Endodermal cell (in vitro differentiated cells): ENCODE results near the gene FDX2. TPM values are rescaled to one million over a fixed set of nuclear protein-coding genes. Genes with fewer than 3 reads are reported as not detected.

Experiments
- DNase-seq: peaks from one replicate; pipeline ENCODE4 v3.0.0-alpha.2; 2017
- H3K27ac ChIP-seq: 2 replicates; pipeline ENCODE4 v1.5.1; 2013; ENCODE audit warnings: mild to moderate bottlenecking, low read depth, low read length, moderate library complexity
- H3K27me3 ChIP-seq: 2 replicates; pipeline ENCODE4 v1.6.1; 2013; ENCODE audit warnings: mild to moderate bottlenecking, low read length, moderate library complexity; ENCODE audit not compliant: insufficient read depth, control insufficient read depth, poor library complexity, severe bottlenecking
- H3K36me3 ChIP-seq: 2 replicates; pipeline ENCODE4 v1.7.0; 2013; ENCODE audit warnings: mild to moderate bottlenecking, low read length, moderate library complexity; ENCODE audit not compliant: control insufficient read depth, insufficient read depth
- H3K4me1 ChIP-seq: one replicate; pipeline ENCODE4 v1.7.0; 2013; ENCODE audit warnings: low read length; ENCODE audit not compliant: control insufficient read depth, insufficient read depth
- H3K4me3 ChIP-seq: 2 replicates; pipeline ENCODE4 v1.5.1; 2013; ENCODE audit warnings: mild to moderate bottlenecking, low read length, moderate library complexity
- H3K9ac ChIP-seq: 2 replicates; pipeline ENCODE4 v1.6.1; 2013; ENCODE audit warnings: mild to moderate bottlenecking, low read length, moderate library complexity; ENCODE audit not compliant: poor library complexity, severe bottlenecking; ENCODE audit errors: extremely low read depth
- H3K9me3 ChIP-seq: 2 replicates; pipeline ENCODE4 v1.6.1; 2013; ENCODE audit warnings: mild to moderate bottlenecking, low read length, moderate library complexity; ENCODE audit not compliant: control insufficient read depth
- H3K27ac Mint-ChIP-seq: 2 replicates; pipeline ENCODE4 v1.8.0; 2020; ENCODE audit warnings: mixed read lengths
- H3K27me3 Mint-ChIP-seq: 2 replicates; pipeline ENCODE4 v1.8.0; 2021; ENCODE audit warnings: mild to moderate bottlenecking, mixed read lengths; ENCODE audit not compliant: insufficient read depth
- H3K36me3 Mint-ChIP-seq: 2 replicates; pipeline ENCODE4 v1.8.0; 2020; ENCODE audit warnings: low read depth, mixed read lengths
- H3K4me1 Mint-ChIP-seq: 2 replicates; pipeline ENCODE4 v1.8.0; 2020; ENCODE audit warnings: mixed read lengths
- H3K4me3 Mint-ChIP-seq: 2 replicates; pipeline ENCODE4 v1.8.0; 2020; ENCODE audit warnings: mild to moderate bottlenecking, moderate library complexity, mixed read lengths
- H3K9me3 Mint-ChIP-seq: 2 replicates; pipeline ENCODE4 v1.8.0; 2020; ENCODE audit warnings: mild to moderate bottlenecking, mixed read lengths
- CTCF ChIP-seq: fragments of 200-600 bp; sonication (generic); conservative IDR thresholded peaks from 2 replicates; pipeline ENCODE4 v1.5.0; 2021; ENCODE audit warnings: antibody characterized with exemption, mild to moderate bottlenecking
- WGBS, 2 experiments: methylation state at CpG; one replicate each; pipeline versions ENCODE4 v1.1.5 to v1.1.7; 2013; ENCODE audit warnings: missing lambda C conversion rate in 2 of 2, mixed read lengths in 1 of 2; ENCODE audit not compliant: insufficient coverage in 1 of 2, insufficient read length in 1 of 2; 5-methylcytosine and 5-hydroxymethylcytosine counted together
- total RNA-seq, 2 donors: library from RNA; stranded (reverse); fragmentation: NEBNext Ultra II Directional in 1 of 2; extraction: Animal tissue kit (Norgen Biotek cat#: 25700) in 1 of 2; gene quantifications; 2 replicates in 1 of 2; 3 replicates in 1 of 2; pipeline ENCODE4 v1.2.1, GENCODE V29; 2021

Gene FDX2
- total RNA-seq, 2 donors from 2014 or later, result 23.2 to 25.9 TPM

GRCh38 chr19:10262771-10263170, 53.0 kb downstream of the FDX2 start:
- no peak for DNase-seq
- H3K4me3 ChIP-seq, result no peak overlapping the region
- peaks cover 16% of the 10 kb centered on the region for H3K36me3 Mint-ChIP-seq
- no peak overlapping the region for H3K9ac ChIP-seq
- H3K9me3 ChIP-seq, result no peaks in the 10 kb centered on the region
- no peak overlapping the region for H3K27ac ChIP-seq
- no peak for TF ChIP-seq CTCF
- H3K27me3 ChIP-seq, result no peaks in the 10 kb centered on the region
- H3K27me3 Mint-ChIP-seq, result peaks cover 6% of the 10 kb centered on the region
- no peak overlapping the region for H3K4me3 Mint-ChIP-seq
- H3K27ac Mint-ChIP-seq, result no peak overlapping the region
- peaks cover 18% of the 10 kb centered on the region for H3K36me3 ChIP-seq
- H3K9me3 Mint-ChIP-seq, result no peaks in the 10 kb centered on the region
- no peaks in the 10 kb centered on the region for H3K4me1 ChIP-seq
- 93 to 100% methylated on average over 6 to 7 of the region's 7 CpGs for WGBS, 2 experiments
- H3K4me1 Mint-ChIP-seq, result no peaks in the 10 kb centered on the region

GRCh38 chr19:10260141-10260584, 55.7 kb downstream of the FDX2 start:
- H3K9ac ChIP-seq, result no peak overlapping the region
- H3K27ac Mint-ChIP-seq, result no peak overlapping the region

More at GRCh38 chr19:10260141-10260584, 55.7 kb downstream of the FDX2 start:
- Mint-ChIP-seq H3K36me3 (peaks cover 33% of the 10 kb centered on the region), H3K4me1 (no peaks in the 10 kb centered on the region), H3K27me3 (no peaks in the 10 kb centered on the region), H3K9me3 (no peaks in the 10 kb centered on the region), H3K4me3 (no peak overlapping the region)
- Histone ChIP-seq H3K4me3 (no peak overlapping the region), H3K4me1 (no peaks in the 10 kb centered on the region), H3K27ac (no peak overlapping the region), H3K36me3 (peaks cover 32% of the 10 kb centered on the region), H3K27me3 (no peaks in the 10 kb centered on the region), H3K9me3 (no peaks in the 10 kb centered on the region)
- TF ChIP-seq CTCF, result no peak
- WGBS, 2 experiments, result 93 to 94% methylated on average over 6 to 8 of the region's 8 CpGs
- no peak for DNase-seq

Other genes starting within 250 kb of the FDX2 start
- 10 to 100 TPM in 1 of 2 donors, 1 to 10 TPM in 1; 8.2 to 15.0 TPM for gene SHFL, start 229.7 kb downstream of the FDX2 start, total RNA-seq
- gene ANGPTL6, start 213.3 kb downstream of the FDX2 start, total RNA-seq, result not detected
- gene PPAN, start 209.7 kb downstream of the FDX2 start, total RNA-seq, result 10 to 100 TPM; 40.3 to 54.0 TPM
- gene P2RY11, start 204.3 kb downstream of the FDX2 start, total RNA-seq, result 10 to 100 TPM in 1 of 2 donors, 1 to 10 TPM in 1; 9.0 to 14.8 TPM
- 100 to 1,000 TPM; 216 to 257 TPM for gene EIF3G, start 196.1 kb downstream of the FDX2 start, total RNA-seq
- 100 to 1,000 TPM; 163 to 189 TPM for gene DNMT1, start 121.1 kb downstream of the FDX2 start, total RNA-seq
- 10 to 100 TPM; 11.0 to 16.4 TPM for gene S1PR2, start 84.7 kb downstream of the FDX2 start, total RNA-seq
- gene MRPL4, start 63.8 kb downstream of the FDX2 start, total RNA-seq, result 10 to 100 TPM; 66.0 to 69.2 TPM
- gene ICAM1, start 44.9 kb downstream of the FDX2 start, total RNA-seq, result 1 to 10 TPM; 1.7 to 5.2 TPM
- gene ICAM4, start 29.1 kb downstream of the FDX2 start, total RNA-seq, result under 1 TPM in 1 of 2 donors, not detected in 1; 0.44 TPM
- gene ICAM5, start 26.1 kb downstream of the FDX2 start, total RNA-seq, result under 1 TPM; 0.18 to 0.37 TPM
- gene ZGLP1, start 6.2 kb downstream of the FDX2 start, total RNA-seq, result 1 to 10 TPM; 4.5 to 7.8 TPM
- gene RAVER1, start 17.5 kb upstream of the FDX2 start, total RNA-seq, result 10 to 100 TPM; 53.1 to 64.7 TPM
- 10 to 100 TPM in 1 of 2 donors, 1 to 10 TPM in 1; 2.7 to 13.7 TPM for gene ICAM3, start 23.6 kb upstream of the FDX2 start, total RNA-seq
- 10 to 100 TPM; 63.5 to 65.8 TPM for gene TYK2, start 64.6 kb upstream of the FDX2 start, total RNA-seq
- 100 to 1,000 TPM; 148 to 172 TPM for gene CDC37, start 87.5 kb upstream of the FDX2 start, total RNA-seq
- gene PDE4A, start 104.5 kb upstream of the FDX2 start, total RNA-seq, result 1 to 10 TPM; 1.7 to 2.6 TPM
- 10 to 100 TPM; 53.3 to 59.5 TPM for gene KEAP1, start 187.3 kb upstream of the FDX2 start, total RNA-seq
- 1 to 10 TPM; 1.2 to 5.1 TPM for gene S1PR5, start 201.4 kb upstream of the FDX2 start, total RNA-seq
- gene ATG4D, start 227.9 kb upstream of the FDX2 start, total RNA-seq, result 10 to 100 TPM; 37.9 to 44.8 TPM
- 10 to 100 TPM; 45.2 to 47.7 TPM for gene KRI1, start 250.0 kb upstream of the FDX2 start, total RNA-seq